Measurements from ENCODE around the gene NUP35. TPM values are rescaled to one million over a fixed set of nuclear protein-coding genes. Genes with fewer than 3 reads are reported as not detected.

NUP35 gene
- total and polyA plus RNA-seq, 2 experiments from 2014 or later, result 15.7 to 22.6 TPM

DNA sequence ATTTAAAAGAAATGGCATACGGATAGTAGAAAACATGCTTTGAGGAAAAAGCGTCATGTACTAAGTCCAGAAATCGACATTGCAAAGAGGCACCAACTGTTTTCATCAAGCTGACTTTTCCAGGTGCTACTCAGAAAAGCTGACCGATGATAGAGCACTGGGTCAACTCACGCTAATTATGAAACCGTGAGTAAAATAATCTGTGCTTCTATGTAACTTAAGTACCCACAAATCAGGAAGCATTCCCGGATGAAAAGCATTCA lies 353 bp upstream of the NUP35 start:
- Histone ChIP-seq H3K79me2 (peaks cover 37% of the 10 kb centered on the region), H3K9me2 (replicated peaks; ENCODE audit: insufficient read depth) (no peaks in the 10 kb centered on the region), H3K27ac (peak overlapping the region; percentile 96), H3K27me3 (no peaks in the 10 kb centered on the region), H3K4me1 (ENCODE audit: insufficient read depth) (peaks cover 6% of the 10 kb centered on the region), H3K9me3 (ENCODE audit: low read depth) (no peaks in the 10 kb centered on the region), H4K20me1 (ENCODE audit: insufficient read depth, poor library complexity, severe bottlenecking) (no peaks in the 10 kb centered on the region), H3K36me3 (replicated peaks; ENCODE audit: insufficient read depth, low read depth) (peaks cover 2% of the 10 kb centered on the region), H3K4me3 (peak overlapping the region; percentile 59), H3K4me2 (peak overlapping the region; percentile 74), H2AFZ (peak overlapping the region; percentile 98)
- no peak for DNase-seq (ENCODE audit: low spot score)
- 6% methylated on average over 7 of the region's 7 CpGs for WGBS (ENCODE audit: low lambda C conversion rate, missing lambda C conversion rate)
- no peak for TF ChIP-seq EZH2phosphoT487 (IDR thresholded peaks at IDR 0.05; ENCODE audit: low read depth, severe bottlenecking, unreplicated experiment)
- TF ChIP-seq, protein P1, sequence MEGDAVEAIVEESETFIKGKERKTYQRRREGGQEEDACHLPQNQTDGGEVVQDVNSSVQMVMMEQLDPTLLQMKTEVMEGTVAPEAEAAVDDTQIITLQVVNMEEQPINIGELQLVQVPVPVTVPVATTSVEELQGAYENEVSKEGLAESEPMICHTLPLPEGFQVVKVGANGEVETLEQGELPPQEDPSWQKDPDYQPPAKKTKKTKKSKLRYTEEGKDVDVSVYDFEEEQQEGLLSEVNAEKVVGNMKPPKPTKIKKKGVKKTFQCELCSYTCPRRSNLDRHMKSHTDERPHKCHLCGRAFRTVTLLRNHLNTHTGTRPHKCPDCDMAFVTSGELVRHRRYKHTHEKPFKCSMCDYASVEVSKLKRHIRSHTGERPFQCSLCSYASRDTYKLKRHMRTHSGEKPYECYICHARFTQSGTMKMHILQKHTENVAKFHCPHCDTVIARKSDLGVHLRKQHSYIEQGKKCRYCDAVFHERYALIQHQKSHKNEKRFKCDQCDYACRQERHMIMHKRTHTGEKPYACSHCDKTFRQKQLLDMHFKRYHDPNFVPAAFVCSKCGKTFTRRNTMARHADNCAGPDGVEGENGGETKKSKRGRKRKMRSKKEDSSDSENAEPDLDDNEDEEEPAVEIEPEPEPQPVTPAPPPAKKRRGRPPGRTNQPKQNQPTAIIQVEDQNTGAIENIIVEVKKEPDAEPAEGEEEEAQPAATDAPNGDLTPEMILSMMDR (IDR thresholded peaks at IDR 0.05; ENCODE audit: poor library complexity), result no peak
- TF ChIP-seq EZH2 (IDR thresholded peaks at IDR 0.05; ENCODE audit: borderline replicate concordance), result no peak

DNA sequence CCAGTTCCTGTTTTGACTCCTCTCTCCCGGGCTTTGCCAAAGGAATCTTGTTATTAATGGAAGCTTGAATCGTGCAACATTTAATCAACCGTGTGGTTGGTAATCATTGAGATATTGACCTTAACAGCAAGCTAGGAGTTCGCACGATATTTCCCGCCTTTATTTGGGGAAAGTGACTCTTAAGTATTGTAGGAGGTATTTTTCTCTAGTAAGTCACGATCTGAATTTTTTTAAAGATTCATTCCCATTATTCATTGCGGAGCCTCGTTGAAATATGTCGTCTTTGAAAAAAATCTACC lies 663 bp downstream of the NUP35 start:
- Histone ChIP-seq H3K27ac (peak overlapping the region; percentile 96), H3K4me3 (peak overlapping the region; percentile 47), H3K79me2 (peaks cover 47% of the 10 kb centered on the region), H2AFZ (peak overlapping the region; percentile 82), H4K20me1 (ENCODE audit: insufficient read depth, poor library complexity, severe bottlenecking) (no peaks in the 10 kb centered on the region), H3K4me2 (peak overlapping the region; percentile 80), H3K9me3 (ENCODE audit: low read depth) (no peaks in the 10 kb centered on the region), H3K9me2 (replicated peaks; ENCODE audit: insufficient read depth) (no peaks in the 10 kb centered on the region), H3K4me1 (ENCODE audit: insufficient read depth) (peaks cover 6% of the 10 kb centered on the region), H3K36me3 (replicated peaks; ENCODE audit: insufficient read depth, low read depth) (peaks cover 4% of the 10 kb centered on the region), H3K27me3 (no peaks in the 10 kb centered on the region)
- WGBS (ENCODE audit: low lambda C conversion rate, missing lambda C conversion rate), result 0% methylated on average over 10 of the region's 10 CpGs
- DNase-seq (ENCODE audit: low spot score), result no peak
- TF ChIP-seq EZH2phosphoT487 (IDR thresholded peaks at IDR 0.05; ENCODE audit: low read depth, severe bottlenecking, unreplicated experiment), result no peak
- TF ChIP-seq EZH2 (IDR thresholded peaks at IDR 0.05; ENCODE audit: borderline replicate concordance), result no peak
- TF ChIP-seq, protein P1 (IDR thresholded peaks at IDR 0.05; ENCODE audit: poor library complexity), result no peak

- H2AFZ ChIP-seq, result no peak overlapping the region
- peaks cover 6% of the 10 kb centered on the region for H3K4me1 ChIP-seq (ENCODE audit: insufficient read depth)
- no peak for DNase-seq (ENCODE audit: low spot score)
- H3K4me2 ChIP-seq, result peak overlapping the region; percentile 80
- TF ChIP-seq EZH2 (IDR thresholded peaks at IDR 0.05; ENCODE audit: borderline replicate concordance) (no peak), EZH2phosphoT487 (IDR thresholded peaks at IDR 0.05; ENCODE audit: low read depth, severe bottlenecking, unreplicated experiment) (no peak)
- TF ChIP-seq, protein P1 (IDR thresholded peaks at IDR 0.05; ENCODE audit: poor library complexity), result no peak
- no peaks in the 10 kb centered on the region for H3K9me3 ChIP-seq (ENCODE audit: low read depth)
- 81% methylated on average over 11 of the region's 11 CpGs for WGBS (ENCODE audit: low lambda C conversion rate, missing lambda C conversion rate)
- peak overlapping the region; percentile 47 for H3K4me3 ChIP-seq
- peaks cover 50% of the 10 kb centered on the region for H3K79me2 ChIP-seq
- H3K36me3 ChIP-seq (replicated peaks; ENCODE audit: insufficient read depth, low read depth), result peaks cover 4% of the 10 kb centered on the region
- H3K27ac ChIP-seq, result no peak overlapping the region
- no peaks in the 10 kb centered on the region for H3K9me2 ChIP-seq (replicated peaks; ENCODE audit: insufficient read depth)
- no peaks in the 10 kb centered on the region for H3K27me3 ChIP-seq
- H4K20me1 ChIP-seq (ENCODE audit: insufficient read depth, poor library complexity, severe bottlenecking), result no peaks in the 10 kb centered on the region
Observed at GRCh38 chr2:183125659-183126341, 1.6 kb downstream of the NUP35 start.

Data from hepatocyte (in vitro differentiated cells).